A549 (cell line): Measurements from ENCODE around the gene IQGAP2. TPM values are rescaled to one million over a fixed set of nuclear protein-coding genes. Genes with fewer than 3 reads are reported as not detected.

Source experiments
- ATAC-seq, 2 experiments: fragments of 200-7000 bp in 1 of 2; fragments of >200 bp in 1 of 2; cut with Nextera tagmentation in 1 of 2; cut with Tn5 transposase in 1 of 2; 3 replicates each; pipeline versions ENCODE4 v1.8.0 to v1.9.1; 2018 to 2020; ENCODE audit warnings: mild to moderate bottlenecking in 1 of 2, moderate library complexity in 1 of 2
- CTCF ChIA-PET: fragments of 300-600 bp; sonication (Branson Sonifier 250); formaldehyde crosslinking; extraction: SDS; loops from one replicate; lab custom pipeline; 2021; ENCODE audit warnings: antibody characterized with exemption, inconsistent platforms; lab: Yijun Ruan, JAX
- POLR2A ChIA-PET: fragments of 350-600 bp; formaldehyde crosslinking; extraction: SDS; loops from one replicate; lab custom pipeline; 2021; ENCODE audit warnings: antibody characterized with exemption, inconsistent platforms; lab: Yijun Ruan, JAX
- DNase-seq, 2 experiments: peaks; one replicate each; pipeline versions ENCODE4 v3.0.0 to v3.0.0-alpha.2; 2011 to 2016; ENCODE audit warnings: low read depth in 1 of 2, low spot score in 1 of 2
- FAIRE-seq: peaks from 2 replicates; lab custom pipeline; 2011; peaks lifted over from hg19 to GRCh38; lab: Jason Lieb, UNC
- H3K27ac ChIP-seq, 2 experiments: fragments of >200 bp; sonication (Bioruptor Twin); formaldehyde crosslinking; 3 replicates each; pipeline ENCODE4 v1.5.1; 2016 to 2017
- H3K4me1 ChIP-seq: fragments of >200 bp; sonication (Bioruptor Twin); formaldehyde crosslinking; 3 replicates; pipeline ENCODE4 v1.6.1; 2016
- H3K4me2 ChIP-seq: fragments of >200 bp; sonication (Bioruptor Twin); formaldehyde crosslinking; 3 replicates; pipeline ENCODE4 v1.6.1; 2016
- H3K4me3 ChIP-seq: fragments of >200 bp; sonication (Bioruptor Twin); formaldehyde crosslinking; 3 replicates; pipeline ENCODE4 v1.5.1; 2016
- H3K9me3 ChIP-seq: fragments of >200 bp; sonication (Bioruptor Twin); formaldehyde crosslinking; 3 replicates; pipeline ENCODE4 v1.6.1; 2016
- BCL3 ChIP-seq: fragments of >200 bp; sonication (Bioruptor Twin); formaldehyde crosslinking; IDR thresholded peaks from 3 replicates; pipeline ENCODE4 v1.6.1; 2016
- CEBPB ChIP-seq, 2 experiments: fragments of >200 bp in 1 of 2; sonication (Bioruptor Twin) in 1 of 2; formaldehyde crosslinking in 1 of 2; IDR thresholded peaks; 2 replicates each; pipeline ENCODE4 v1.6.1; 2012 to 2016
- CHD2 ChIP-seq: fragments of 150-350 bp; IDR thresholded peaks from 2 replicates; pipeline ENCODE4 v1.6.1; 2014; ENCODE audit warnings: low read length; ENCODE audit not compliant: partially characterized antibody
- CHD4 ChIP-seq: fragments of 200-600 bp; sonication (generic); IDR thresholded peaks from 2 replicates; pipeline ENCODE4 v1.6.1; 2016; ENCODE audit warnings: antibody characterized with exemption, mild to moderate bottlenecking, borderline replicate concordance
- CTCF ChIP-seq: fragments of >200 bp; sonication (Bioruptor Twin); formaldehyde crosslinking; IDR thresholded peaks from 3 replicates; pipeline ENCODE4 v1.5.1; 2016
- EHMT2 ChIP-seq: fragments of 200-600 bp; sonication (generic); IDR thresholded peaks from 2 replicates; pipeline ENCODE4 v1.6.1; 2016; ENCODE audit warnings: antibody characterized with exemption, low read depth, mild to moderate bottlenecking, moderate library complexity
- ELK1 ChIP-seq: fragments of 150-350 bp; IDR thresholded peaks from 2 replicates; pipeline ENCODE4 v1.6.1; 2014; ENCODE audit warnings: low read depth, mild to moderate bottlenecking, low read length
- EP300 ChIP-seq, 2 experiments: fragments of >200 bp; sonication (Bioruptor Twin); formaldehyde crosslinking; IDR thresholded peaks; 2 replicates in 1 of 2; 3 replicates in 1 of 2; pipeline ENCODE4 v1.6.1; 2016 to 2017
- HEYL ChIP-seq: fragments of 250-450 bp; sonication (Bioruptor Pico); IDR thresholded peaks from 2 replicates; pipeline ENCODE4 v1.8.0; 2021; ENCODE audit warnings: mild to moderate bottlenecking, moderate library complexity
- HOXA7 ChIP-seq: fragments of 250-450 bp; sonication (Bioruptor Pico); IDR thresholded peaks from 2 replicates; pipeline ENCODE4 v1.5.0; 2020; ENCODE audit warnings: mild to moderate bottlenecking, moderate library complexity
- HOXB13 ChIP-seq: fragments of 250-450 bp; sonication (Bioruptor Pico); IDR thresholded peaks from 2 replicates; pipeline ENCODE4 v1.5.0; 2020; ENCODE audit warnings: low read depth, mild to moderate bottlenecking, moderate library complexity
- JUN ChIP-seq, 2 experiments: fragments of >200 bp; sonication (Bioruptor Twin); formaldehyde crosslinking; IDR thresholded peaks; 2 replicates in 1 of 2; 3 replicates in 1 of 2; pipeline ENCODE4 v1.6.1; 2016 to 2017
- KDM5A ChIP-seq: fragments of 200-600 bp; sonication (generic); IDR thresholded peaks from 2 replicates; pipeline ENCODE4 v1.6.1; 2016; ENCODE audit warnings: antibody characterized with exemption, mild to moderate bottlenecking
- MAFK ChIP-seq: fragments of 450-650 bp; IDR thresholded peaks from 2 replicates; pipeline ENCODE4 v1.6.1; 2014; ENCODE audit not compliant: partially characterized antibody
- NR3C1 ChIP-seq: fragments of >200 bp; sonication (Bioruptor Twin); formaldehyde crosslinking; IDR thresholded peaks from 3 replicates; pipeline ENCODE4 v1.6.1; 2017
- POLR2AphosphoS2 ChIP-seq: conservative IDR thresholded peaks from 2 replicates; pipeline ENCODE4 v1.6.1; 2012; ENCODE audit warnings: low read length, improper control_type of control experiment, inconsistent platforms
- SMC3 ChIP-seq: fragments of >200 bp; sonication (Bioruptor Twin); formaldehyde crosslinking; IDR thresholded peaks from 3 replicates; pipeline ENCODE4 v1.6.1; 2018; ENCODE audit warnings: inconsistent platforms
- WGBS: methylation state at CpG from one replicate; pipeline ENCODE4 v1.1.6; 2017; ENCODE audit errors: missing lambda C conversion rate; 5-methylcytosine and 5-hydroxymethylcytosine counted together
- polyA plus RNA-seq, 4 experiments: library from polyadenylated mRNA; depleted of rRNA in 3 of 4; stranded (reverse); fragments of >200 nt; fragmentation: RNase III in 1 of 4; extraction: RNeasy Plus Mini Kit Qiagen cat#74134 plus additional on column Dnase treatment in 1 of 4; gene quantifications; 2 replicates in 3 of 4; 3 replicates in 1 of 4; pipeline ENCODE4 v1.2.3, GENCODE V29; 2011 to 2017
- TF ChIP-seq, protein P1 (sequence below): fragments of 200-600 bp; sonication (generic); IDR thresholded peaks from 2 replicates; pipeline ENCODE4 v1.6.1; 2016; ENCODE audit warnings: antibody characterized with exemption, mild to moderate bottlenecking, moderate library complexity
- TF ChIP-seq, protein P2 (sequence below): fragments of 250-450 bp; sonication (Bioruptor Pico); IDR thresholded peaks from 2 replicates; pipeline ENCODE4 v1.5.0; 2020; ENCODE audit warnings: low read depth, mild to moderate bottlenecking, moderate library complexity
- TF ChIP-seq, protein P3 (sequence below): fragments of >200 bp; sonication (Bioruptor Twin); formaldehyde crosslinking; IDR thresholded peaks from 2 replicates; pipeline ENCODE4 v1.6.1; 2016
- TF ChIP-seq, protein P4 (sequence below): IDR thresholded peaks from 2 replicates; pipeline ENCODE4 v1.6.1; 2012

IQGAP2 gene
- polyA plus RNA-seq, 2 of the 4 experiments (the other 2 are of a cell fraction), result 5.3 to 10.1 TPM

DNA sequence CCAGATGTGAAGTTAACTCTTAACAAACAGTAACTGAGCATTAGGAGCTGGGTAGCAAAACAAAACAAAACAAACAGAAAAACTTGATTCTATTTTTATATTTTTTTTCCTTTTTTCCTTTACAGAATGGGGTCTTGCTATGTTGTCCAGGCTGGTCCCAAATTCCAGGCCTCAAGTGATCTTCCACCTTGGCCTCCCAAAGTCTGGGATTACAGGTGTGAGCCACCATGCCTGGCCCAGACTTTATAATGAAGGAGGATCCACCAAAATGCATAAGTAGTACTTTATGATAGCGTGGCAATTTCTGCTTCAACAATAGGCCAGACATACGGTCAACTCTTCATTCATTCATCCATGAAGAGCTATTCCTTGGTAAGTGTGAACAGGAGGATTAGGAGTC is 5.9 kb upstream of the IQGAP2 start (continued):
- TF ChIP-seq, protein P1, sequence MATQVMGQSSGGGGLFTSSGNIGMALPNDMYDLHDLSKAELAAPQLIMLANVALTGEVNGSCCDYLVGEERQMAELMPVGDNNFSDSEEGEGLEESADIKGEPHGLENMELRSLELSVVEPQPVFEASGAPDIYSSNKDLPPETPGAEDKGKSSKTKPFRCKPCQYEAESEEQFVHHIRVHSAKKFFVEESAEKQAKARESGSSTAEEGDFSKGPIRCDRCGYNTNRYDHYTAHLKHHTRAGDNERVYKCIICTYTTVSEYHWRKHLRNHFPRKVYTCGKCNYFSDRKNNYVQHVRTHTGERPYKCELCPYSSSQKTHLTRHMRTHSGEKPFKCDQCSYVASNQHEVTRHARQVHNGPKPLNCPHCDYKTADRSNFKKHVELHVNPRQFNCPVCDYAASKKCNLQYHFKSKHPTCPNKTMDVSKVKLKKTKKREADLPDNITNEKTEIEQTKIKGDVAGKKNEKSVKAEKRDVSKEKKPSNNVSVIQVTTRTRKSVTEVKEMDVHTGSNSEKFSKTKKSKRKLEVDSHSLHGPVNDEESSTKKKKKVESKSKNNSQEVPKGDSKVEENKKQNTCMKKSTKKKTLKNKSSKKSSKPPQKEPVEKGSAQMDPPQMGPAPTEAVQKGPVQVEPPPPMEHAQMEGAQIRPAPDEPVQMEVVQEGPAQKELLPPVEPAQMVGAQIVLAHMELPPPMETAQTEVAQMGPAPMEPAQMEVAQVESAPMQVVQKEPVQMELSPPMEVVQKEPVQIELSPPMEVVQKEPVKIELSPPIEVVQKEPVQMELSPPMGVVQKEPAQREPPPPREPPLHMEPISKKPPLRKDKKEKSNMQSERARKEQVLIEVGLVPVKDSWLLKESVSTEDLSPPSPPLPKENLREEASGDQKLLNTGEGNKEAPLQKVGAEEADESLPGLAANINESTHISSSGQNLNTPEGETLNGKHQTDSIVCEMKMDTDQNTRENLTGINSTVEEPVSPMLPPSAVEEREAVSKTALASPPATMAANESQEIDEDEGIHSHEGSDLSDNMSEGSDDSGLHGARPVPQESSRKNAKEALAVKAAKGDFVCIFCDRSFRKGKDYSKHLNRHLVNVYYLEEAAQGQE, result no peak
- TF ChIP-seq, protein P2, sequence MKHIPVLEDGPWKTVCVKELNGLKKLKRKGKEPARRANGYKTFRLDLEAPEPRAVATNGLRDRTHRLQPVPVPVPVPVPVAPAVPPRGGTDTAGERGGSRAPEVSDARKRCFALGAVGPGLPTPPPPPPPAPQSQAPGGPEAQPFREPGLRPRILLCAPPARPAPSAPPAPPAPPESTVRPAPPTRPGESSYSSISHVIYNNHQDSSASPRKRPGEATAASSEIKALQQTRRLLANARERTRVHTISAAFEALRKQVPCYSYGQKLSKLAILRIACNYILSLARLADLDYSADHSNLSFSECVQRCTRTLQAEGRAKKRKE (CRISPR knock-in tag), result no peak
- TF ChIP-seq SMC3, result no peak
- TF ChIP-seq CHD2, result no peak
- TF ChIP-seq, all 56 proteins: peak for 0

- DNase-seq, result no peak
- ChIA-PET CTCF (interaction anchor here (1.0 kb wide), 1 partner anchor 183 kb away, joined by 3 read pairs; no protein-coding TSS in a partner anchor), POLR2A (no interaction called here)
- peaks cover 4% of the 10 kb centered on the region; the same call in 2 of the 3 replicates for H3K4me1 ChIP-seq
- H3K9me3 ChIP-seq, result no peaks in the 10 kb centered on the region
- WGBS, result 83% methylated on average over 2 of the region's 2 CpGs
- no peak overlapping the region for H3K4me3 ChIP-seq
- H3K27ac ChIP-seq, result no peak overlapping the region
- no peak for TF ChIP-seq EP300 (IDR thresholded peaks at IDR 0.05)
- TF ChIP-seq CEBPB (IDR thresholded peaks at IDR 0.05), result no peak
- H3K4me2 ChIP-seq, result no peak overlapping the region
- ATAC-seq, result no peak
- FAIRE-seq, result no peak
Measured at GRCh38 chr5:76399268-76399667, 3.8 kb upstream of the IQGAP2 start.

- POLR2A ChIA-PET, result no interaction called here
- CTCF ChIA-PET, result interaction anchor here (1.0 to 6.3 kb wide), 2 partner anchors 8 to 183 kb away, joined by 3 to 54 read pairs; no protein-coding TSS in a partner anchor
- WGBS, result 56% methylated on average over 5 of the region's 5 CpGs
- TF ChIP-seq, protein P3, sequence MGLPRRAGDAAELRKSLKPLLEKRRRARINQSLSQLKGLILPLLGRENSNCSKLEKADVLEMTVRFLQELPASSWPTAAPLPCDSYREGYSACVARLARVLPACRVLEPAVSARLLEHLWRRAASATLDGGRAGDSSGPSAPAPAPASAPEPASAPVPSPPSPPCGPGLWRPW, result no peak
- TF ChIP-seq, protein P4, sequence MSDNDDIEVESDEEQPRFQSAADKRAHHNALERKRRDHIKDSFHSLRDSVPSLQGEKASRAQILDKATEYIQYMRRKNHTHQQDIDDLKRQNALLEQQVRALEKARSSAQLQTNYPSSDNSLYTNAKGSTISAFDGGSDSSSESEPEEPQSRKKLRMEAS, result no peak
- no peak for TF ChIP-seq HOXA7 (CRISPR knock-in tag)
- TF ChIP-seq CHD4, result no peak
- no peak for TF ChIP-seq CTCF
- no peak for TF ChIP-seq NR3C1
- TF ChIP-seq HEYL, result no peak
- no peak for TF ChIP-seq MAFK
- TF ChIP-seq ELK1, result no peak
- no peak for TF ChIP-seq JUN (IDR thresholded peaks at IDR 0.05)
- TF ChIP-seq EHMT2, result no peak
- TF ChIP-seq POLR2AphosphoS2, result no peak
- TF ChIP-seq HOXB13 (CRISPR knock-in tag), result no peak
- TF ChIP-seq, protein P2 (CRISPR knock-in tag), result no peak
- TF ChIP-seq KDM5A, result no peak
- TF ChIP-seq CEBPB (IDR thresholded peaks at IDR 0.05), result no peak
- no peak for TF ChIP-seq BCL3
- no peak for FAIRE-seq
- DNase-seq, result no peak
- H3K4me2 ChIP-seq, result no peak overlapping the region
- ATAC-seq, result no peak
- H3K27ac ChIP-seq, result no peak overlapping the region
- H3K9me3 ChIP-seq, result no peaks in the 10 kb centered on the region
- H3K4me1 ChIP-seq, result peaks cover 10% of the 10 kb centered on the region; the same call in 2 of the 3 replicates
- H3K4me3 ChIP-seq, result no peak overlapping the region
Measured at GRCh38 chr5:76400466-76400865, 2.6 kb upstream of the IQGAP2 start.
